HAP-1 (cell line): Measurements from ENCODE around the gene SPATA6L.
A peak's percentile ranks its signal among the peaks of the same experiment; 100 is the strongest.

Experiments used
- DNase-seq, 2 experiments: peaks; one replicate each; pipeline ENCODE4 v3.0.0-alpha.2; 2016 to 2020; ENCODE audit warnings: low spot score in 2 of 2
- H3K27me3 ChIP-seq: fragments of 250-450 bp; sonication (Bioruptor Pico); 2 replicates; pipeline ENCODE4 v1.5.1; 2020; ENCODE audit warnings: low read depth, mild to moderate bottlenecking, moderate library complexity
- H3K36me3 ChIP-seq: fragments of 250-450 bp; sonication (Bioruptor Pico); replicated peaks from 2 replicates; pipeline ENCODE4 v1.5.1; 2020; ENCODE audit warnings: mild to moderate bottlenecking
- H3K4me1 ChIP-seq: fragments of 250-450 bp; sonication (Bioruptor Pico); 2 replicates; pipeline ENCODE4 v1.5.1; 2020; ENCODE audit warnings: mild to moderate bottlenecking
- H3K4me3 ChIP-seq: fragments of 250-450 bp; sonication (Bioruptor Pico); 2 replicates; pipeline ENCODE4 v1.5.1; 2020; ENCODE audit warnings: mild to moderate bottlenecking, moderate library complexity
- H3K9me3 ChIP-seq: fragments of 250-450 bp; sonication (Bioruptor Pico); 2 replicates; pipeline ENCODE4 v1.5.1; 2020; ENCODE audit warnings: mild to moderate bottlenecking, moderate library complexity
- in situ Hi-C: fragments of 300-500 bp; cut with MboI; formaldehyde crosslinking; loops from 3 replicates; pipeline ENCODE4 v1.14.3; 2020; ENCODE audit warnings: low sequenced_read_pairs, inconsistent platforms, mixed read lengths

Gene SPATA6L, protein sequence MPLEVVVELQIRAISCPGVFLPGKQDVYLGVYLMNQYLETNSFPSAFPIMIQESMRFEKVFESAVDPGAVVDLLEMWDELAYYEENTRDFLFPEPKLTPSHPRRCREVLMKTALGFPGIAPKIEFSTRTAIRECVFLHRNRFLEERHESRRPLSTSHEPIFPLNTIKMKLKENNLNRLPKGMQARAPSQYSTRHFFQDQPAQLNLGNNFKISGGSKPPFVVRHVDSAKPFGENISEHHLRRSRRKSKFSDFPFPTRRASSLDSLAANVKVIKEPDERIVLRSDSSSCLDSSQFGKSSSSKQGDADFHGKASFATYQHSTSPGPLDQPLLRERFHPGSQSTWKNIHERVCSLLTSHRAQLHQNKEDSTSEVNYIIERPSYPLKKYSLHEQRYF

DNA sequence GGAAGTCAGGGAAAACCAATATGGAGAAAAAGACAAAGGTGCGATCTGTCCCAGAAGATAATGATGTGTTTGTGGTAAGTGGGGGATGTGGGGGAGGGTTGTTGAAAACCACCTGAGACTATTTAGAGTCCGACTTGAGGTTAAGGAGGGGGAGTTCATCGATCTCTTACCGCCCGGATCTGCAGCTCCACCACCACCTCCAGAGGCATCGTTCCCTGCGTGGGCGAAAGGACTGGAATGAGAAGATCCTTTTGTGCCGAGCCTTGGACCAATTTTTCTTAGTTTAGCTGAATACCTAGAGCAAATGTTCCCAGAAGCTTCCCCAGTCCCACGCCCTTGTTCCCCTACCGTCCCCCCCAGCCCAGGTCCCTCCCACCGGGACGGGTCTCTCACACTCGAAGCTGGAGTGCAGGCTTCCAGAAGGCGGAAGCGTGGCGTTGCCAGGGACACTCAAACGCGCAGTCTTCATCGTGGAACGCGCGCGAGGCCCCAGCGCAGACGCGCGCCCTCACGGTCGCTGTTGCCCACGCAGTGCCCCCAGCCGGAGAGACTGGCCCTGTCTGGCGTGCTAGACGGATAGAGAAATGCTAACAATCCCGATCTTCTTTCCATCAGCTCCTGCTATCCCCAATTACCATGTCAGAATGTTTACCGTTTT is at the start of gene SPATA6L:
Gene SPATA6L (minus strand): TSS at position 439 of the 658 bp plus-strand sequence. CDS start 230 bp downstream, at position 209.
- in situ Hi-C loops: no loop called here
- no peaks in the 10 kb centered on the region for H3K9me3 ChIP-seq
- peaks cover 38% of the 10 kb centered on the region for H3K4me1 ChIP-seq
- H3K27me3 ChIP-seq: no peaks in the 10 kb centered on the region
- H3K36me3 ChIP-seq: no peaks in the 10 kb centered on the region
- peak in 1 of 2 experiments; percentile 43 for DNase-seq
- H3K4me3 ChIP-seq: peak within 1 kb of the TSS; percentile 13

DNA sequence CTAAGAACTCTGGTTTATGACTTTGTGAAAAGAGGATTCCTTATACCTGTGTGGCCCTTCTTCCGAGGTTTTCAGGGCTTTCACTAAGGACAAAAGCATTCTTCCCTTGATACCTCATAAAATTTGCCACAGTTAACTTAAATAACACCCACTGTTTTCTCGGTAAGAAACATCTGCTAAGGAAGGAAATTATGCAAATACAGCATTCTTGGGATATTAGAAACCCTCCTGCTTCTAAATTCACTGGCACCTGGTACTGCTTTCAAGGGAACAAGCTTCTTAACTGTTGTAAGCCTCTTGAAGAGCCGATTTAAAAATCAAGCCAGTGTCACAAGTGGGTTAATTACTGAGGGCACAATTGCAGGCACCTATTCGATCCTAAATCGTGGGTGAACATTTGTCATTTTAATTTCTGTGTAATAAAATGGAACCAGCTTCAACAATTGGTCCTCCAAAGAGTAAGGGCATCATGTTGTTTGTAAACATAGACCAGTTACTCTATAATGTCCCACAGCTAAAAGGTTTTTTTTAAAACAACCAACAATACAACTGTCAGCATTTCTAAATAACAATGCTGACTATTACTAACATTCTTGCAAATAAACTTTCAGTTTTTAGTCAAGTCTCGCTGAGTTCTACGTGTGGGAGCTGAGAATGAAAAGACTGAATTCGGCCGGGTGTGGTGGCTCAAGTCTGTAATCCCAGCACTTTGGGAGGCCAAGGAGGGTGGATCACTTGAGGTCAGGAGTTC is 48.2 kb upstream of the SPATA6L start:
- no peaks in the 10 kb centered on the region for H3K4me1 ChIP-seq
- no peaks in the 10 kb centered on the region for H3K9me3 ChIP-seq
- no peaks in the 10 kb centered on the region for H3K27me3 ChIP-seq
- in situ Hi-C loops: no loop called here
- H3K36me3 ChIP-seq: peaks cover 70% of the 10 kb centered on the region
- no peak overlapping the region for H3K4me3 ChIP-seq
- DNase-seq: peak in 1 of 2 experiments; percentile 23

DNA sequence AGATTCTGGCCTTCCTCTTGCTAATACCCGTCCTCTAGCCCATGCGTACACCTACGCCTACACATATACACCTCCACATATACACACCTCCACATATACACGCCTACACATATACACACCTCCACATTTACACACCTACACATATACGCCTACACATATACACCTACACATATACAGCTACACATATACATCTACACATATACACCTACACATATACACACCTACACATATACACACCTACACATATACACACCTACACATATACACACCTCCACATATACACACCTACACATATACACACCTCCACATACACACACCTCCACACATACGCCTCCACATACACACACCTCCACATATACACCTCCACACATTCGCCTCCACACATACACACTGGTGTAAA is 47.6 kb upstream of the SPATA6L start:
- H3K4me1 ChIP-seq: no peaks in the 10 kb centered on the region
- H3K27me3 ChIP-seq: no peaks in the 10 kb centered on the region
- H3K4me3 ChIP-seq: no peak overlapping the region
- H3K9me3 ChIP-seq: no peaks in the 10 kb centered on the region
- in situ Hi-C loops: no loop called here
- no peak for DNase-seq
- H3K36me3 ChIP-seq: peaks cover 68% of the 10 kb centered on the region

DNA sequence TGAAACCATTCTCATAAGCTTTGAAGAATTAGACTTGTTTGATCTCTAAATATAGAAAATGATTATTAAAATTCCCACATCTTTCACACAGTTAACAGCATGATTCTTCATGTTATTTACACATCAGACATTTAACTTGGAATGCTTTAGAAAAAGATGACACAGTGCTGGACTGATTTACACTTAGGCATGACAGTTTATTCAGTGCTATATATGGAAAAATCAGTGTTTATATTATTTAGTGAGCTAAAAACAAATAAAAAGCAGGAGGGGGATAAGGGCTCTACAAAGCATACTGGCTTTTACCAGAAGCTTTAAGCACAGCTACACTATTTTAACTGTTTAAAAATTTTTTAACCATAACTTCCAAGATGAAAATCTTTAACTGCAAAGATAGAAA is 43.1 kb upstream of the SPATA6L start:
- Histone ChIP-seq H3K36me3 (peaks cover 47% of the 10 kb centered on the region), H3K9me3 (no peaks in the 10 kb centered on the region), H3K4me3 (no peak overlapping the region), H3K4me1 (no peaks in the 10 kb centered on the region), H3K27me3 (no peaks in the 10 kb centered on the region)
- in situ Hi-C loops: no loop called here
- DNase-seq: no peak

- Histone ChIP-seq H3K36me3 (peaks cover 43% of the 10 kb centered on the region), H3K27me3 (no peaks in the 10 kb centered on the region), H3K4me3 (no peak overlapping the region), H3K4me1 (no peaks in the 10 kb centered on the region), H3K9me3 (no peaks in the 10 kb centered on the region)
- in situ Hi-C loops: no loop called here
- no peak for DNase-seq
Measured at GRCh38 chr9:4706971-4707622, 40.8 kb upstream of the SPATA6L start.

DNA sequence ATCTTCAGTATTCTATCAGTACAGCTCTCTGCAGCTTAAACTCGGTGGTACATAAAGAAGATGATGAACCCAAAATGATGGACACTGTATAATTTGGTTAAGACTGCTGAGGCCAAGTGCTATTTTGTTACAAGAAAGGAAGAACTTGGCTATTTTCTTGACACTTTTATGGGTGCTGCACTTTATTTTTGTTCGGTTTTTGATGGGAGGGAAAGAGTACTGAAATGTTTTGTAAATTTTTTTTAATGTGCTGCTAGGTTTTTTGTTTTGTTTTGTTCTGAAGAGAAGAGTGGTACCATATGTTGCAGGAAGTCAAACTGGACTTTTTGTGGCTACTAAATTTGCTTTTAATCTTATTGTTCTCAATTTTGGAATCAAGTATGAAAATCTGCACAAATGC is 39.7 kb upstream of the SPATA6L start:
- Histone ChIP-seq H3K4me1 (no peaks in the 10 kb centered on the region), H3K9me3 (no peaks in the 10 kb centered on the region), H3K27me3 (no peaks in the 10 kb centered on the region), H3K4me3 (no peak overlapping the region), H3K36me3 (peaks cover 33% of the 10 kb centered on the region)
- in situ Hi-C loops: no loop called here
- no peak for DNase-seq

- Histone ChIP-seq H3K4me3 (no peak overlapping the region), H3K27me3 (no peaks in the 10 kb centered on the region), H3K4me1 (no peaks in the 10 kb centered on the region), H3K9me3 (no peaks in the 10 kb centered on the region), H3K36me3 (peaks cover 27% of the 10 kb centered on the region)
- in situ Hi-C loops: no loop called here
- DNase-seq: no peak
Measured at GRCh38 chr9:4704129-4704528, 37.8 kb upstream of the SPATA6L start.

DNA sequence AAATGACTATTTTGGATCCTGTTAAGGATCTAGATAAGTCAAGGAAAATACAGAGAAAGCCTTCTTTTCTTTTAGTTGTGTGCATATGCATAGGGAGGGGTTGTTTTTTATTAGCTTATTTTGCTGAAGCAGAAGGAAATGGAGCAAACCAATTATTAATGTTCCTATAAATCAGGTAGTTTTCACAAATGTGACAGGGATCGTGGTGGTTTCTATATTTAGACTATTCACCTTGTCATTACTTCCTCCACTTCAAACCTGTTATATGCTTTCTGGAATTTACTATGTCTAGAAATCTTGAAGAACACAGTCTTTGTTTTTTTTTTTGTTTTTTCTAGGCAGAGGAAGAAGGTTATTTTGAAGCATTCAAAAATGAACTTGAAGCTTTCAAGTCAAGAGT is 35.2 kb upstream of the SPATA6L start:
- in situ Hi-C loops: no loop called here
- Histone ChIP-seq H3K27me3 (no peaks in the 10 kb centered on the region), H3K4me3 (no peak overlapping the region), H3K9me3 (no peaks in the 10 kb centered on the region), H3K4me1 (no peaks in the 10 kb centered on the region), H3K36me3 (peaks cover 38% of the 10 kb centered on the region)
- DNase-seq: no peak

- no peaks in the 10 kb centered on the region for H3K4me1 ChIP-seq
- in situ Hi-C loops: no loop called here
- H3K9me3 ChIP-seq: no peaks in the 10 kb centered on the region
- no peaks in the 10 kb centered on the region for H3K27me3 ChIP-seq
- no peak overlapping the region for H3K4me3 ChIP-seq
- DNase-seq: no peak
- peaks cover 41% of the 10 kb centered on the region for H3K36me3 ChIP-seq
Measured at GRCh38 chr9:4700932-4701331, 34.7 kb upstream of the SPATA6L start.

DNA sequence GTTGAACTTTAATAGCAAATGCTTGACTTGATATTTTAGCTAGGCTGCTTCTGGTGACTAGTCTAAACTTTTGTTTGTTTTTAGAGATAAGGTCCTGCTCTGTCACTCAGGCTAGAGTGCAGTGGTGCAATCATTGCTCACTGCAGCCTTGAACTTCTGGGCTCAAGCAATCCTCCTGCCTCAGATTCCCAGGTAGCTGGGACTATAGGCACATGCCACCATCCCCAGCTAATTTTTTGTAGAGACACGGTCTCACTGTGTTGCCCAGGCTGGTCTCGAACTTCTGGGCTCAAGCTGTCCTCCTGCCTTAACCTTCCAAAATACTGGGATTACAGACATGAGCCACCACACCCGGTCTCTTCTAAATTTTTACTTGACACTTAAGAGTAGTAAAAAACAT is 33.8 kb upstream of the SPATA6L start:
- Histone ChIP-seq H3K4me1 (no peaks in the 10 kb centered on the region), H3K36me3 (peaks cover 41% of the 10 kb centered on the region), H3K27me3 (no peaks in the 10 kb centered on the region), H3K9me3 (no peaks in the 10 kb centered on the region), H3K4me3 (no peak overlapping the region)
- in situ Hi-C loops: no loop called here
- DNase-seq: no peak

DNA sequence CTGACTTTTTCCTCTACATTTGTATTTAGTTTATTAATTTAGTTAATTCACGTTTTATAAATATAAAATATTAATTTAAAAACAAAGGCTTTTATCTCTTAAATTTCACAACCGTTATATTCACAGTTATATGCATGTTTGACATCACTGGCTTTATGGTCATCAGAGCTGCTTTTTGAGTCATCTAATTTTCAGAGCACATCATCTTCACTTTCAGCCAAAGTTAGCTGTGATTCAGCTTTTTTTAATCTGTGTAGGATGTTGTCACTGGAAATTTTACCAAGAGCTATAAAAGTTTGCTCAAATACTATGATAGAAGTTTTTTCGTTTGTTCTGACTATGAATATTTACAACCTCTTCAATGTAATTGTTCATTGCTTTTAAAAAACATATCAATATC is 25.5 kb upstream of the SPATA6L start:
- no peaks in the 10 kb centered on the region for H3K27me3 ChIP-seq

GRCh38 chr9:4690144-4690543 is 23.9 kb upstream of the SPATA6L start:
- Histone ChIP-seq H3K27me3 (no peaks in the 10 kb centered on the region), H3K36me3 (peaks cover 24% of the 10 kb centered on the region), H3K9me3 (no peaks in the 10 kb centered on the region), H3K4me1 (peaks cover 11% of the 10 kb centered on the region), H3K4me3 (no peak overlapping the region)
- in situ Hi-C loops: no loop called here
- DNase-seq: no peak

More for the DNA sequence above, 25.5 kb upstream of the SPATA6L start:
- in situ Hi-C loops: no loop called here
- Histone ChIP-seq H3K4me3 (no peak overlapping the region), H3K4me1 (peaks cover 11% of the 10 kb centered on the region), H3K36me3 (peaks cover 19% of the 10 kb centered on the region), H3K9me3 (no peaks in the 10 kb centered on the region)
- no peak for DNase-seq

- Histone ChIP-seq H3K27me3 (no peaks in the 10 kb centered on the region), H3K9me3 (no peaks in the 10 kb centered on the region), H3K4me1 (peaks cover 11% of the 10 kb centered on the region), H3K36me3 (peaks cover 23% of the 10 kb centered on the region), H3K4me3 (no peak overlapping the region)
- in situ Hi-C loops: no loop called here
- no peak for DNase-seq
Measured at GRCh38 chr9:4689687-4690104, 23.4 kb upstream of the SPATA6L start.
